ENCODE results near the gene ADCY1. TPM values are rescaled to one million over a fixed set of nuclear protein-coding genes. Genes with fewer than 3 reads are reported as not detected.

ADCY1 gene
- total RNA-seq, 1 experiment from 2014 or later, result 3.1 TPM

DNA sequence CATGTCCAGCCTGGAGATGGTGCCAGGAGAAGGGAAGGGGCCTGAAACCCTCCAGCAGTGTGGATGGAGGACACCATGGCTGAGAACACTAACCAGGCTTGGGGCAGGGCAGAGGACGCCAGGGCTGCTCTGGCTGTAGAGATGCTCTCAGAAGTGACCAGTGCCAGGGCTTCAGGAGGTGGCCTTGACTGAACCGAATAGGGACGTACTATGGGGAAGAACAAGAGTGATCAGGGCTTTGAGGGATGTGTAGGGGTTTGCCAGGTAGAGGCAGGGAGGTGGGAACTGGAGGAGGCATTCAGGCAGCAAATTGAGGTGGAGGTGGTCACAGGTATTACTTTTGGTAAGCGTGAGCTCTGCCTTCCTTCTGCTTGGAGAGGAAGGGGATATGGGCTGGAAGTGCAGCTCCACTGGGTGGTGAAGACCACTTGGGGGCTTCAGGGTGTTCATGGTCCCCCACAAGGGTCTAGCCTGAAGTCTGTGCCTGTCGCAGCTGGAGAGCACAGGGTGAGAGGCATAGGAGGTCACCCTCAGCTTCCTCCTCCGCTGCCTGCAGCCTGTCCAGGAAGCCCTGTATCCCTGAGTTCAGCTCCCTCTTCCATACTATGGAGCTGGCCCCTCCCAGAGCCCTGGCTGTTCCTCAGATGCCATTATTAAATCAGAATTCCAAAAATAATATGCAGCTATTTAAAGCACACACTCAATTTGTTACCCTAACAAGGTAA is 27.8 kb downstream of the ADCY1 start:
- Histone ChIP-seq H4K20me1 (ENCODE audit: low read length) (no peaks in the 10 kb centered on the region), H3K79me2 (ENCODE audit: low read length) (no peaks in the 10 kb centered on the region), H3K27me3 (ENCODE audit: low read length) (0 out of 2 replicates have a peak, but pooled peaks cover 3% of the 10 kb centered on the region), H3K4me2 (ENCODE audit: low read length) (no peak overlapping the region), H3K9me2 (replicated peaks; ENCODE audit: low read length) (no peaks in the 10 kb centered on the region), H3K36me3 (ENCODE audit: low read depth, low read length) (no peaks in the 10 kb centered on the region), H3K9ac (ENCODE audit: low read length) (no peak overlapping the region), H3K4me3 (ENCODE audit: low read length) (no peak overlapping the region), H3K4me1 (ENCODE audit: insufficient read depth, low read length) (no peaks in the 10 kb centered on the region), H3K9me3 (ENCODE audit: low read length) (peaks cover 7% of the 10 kb centered on the region), H3K27ac (ENCODE audit: low read length) (no peak overlapping the region), H2AFZ (ENCODE audit: low read length) (no peak overlapping the region), H3F3A (ENCODE audit: low read length, unreplicated experiment) (no peaks in the 10 kb centered on the region)
- BruUV-seq (replicated peaks), result no TSS peak
- DNase-seq (no peak), ATAC-seq (no peak)
- TF ChIP-seq EZH2 (IDR thresholded peaks at IDR 0.05; ENCODE audit: low read length, unreplicated experiment), result no peak
- POLR2A ChIA-PET (ENCODE audit: unreplicated experiment), result no interaction called here
- CTCF ChIA-PET, result no interaction called here
- intact Hi-C loops (cut with micrococcal nuclease), result no loop called here

DNA sequence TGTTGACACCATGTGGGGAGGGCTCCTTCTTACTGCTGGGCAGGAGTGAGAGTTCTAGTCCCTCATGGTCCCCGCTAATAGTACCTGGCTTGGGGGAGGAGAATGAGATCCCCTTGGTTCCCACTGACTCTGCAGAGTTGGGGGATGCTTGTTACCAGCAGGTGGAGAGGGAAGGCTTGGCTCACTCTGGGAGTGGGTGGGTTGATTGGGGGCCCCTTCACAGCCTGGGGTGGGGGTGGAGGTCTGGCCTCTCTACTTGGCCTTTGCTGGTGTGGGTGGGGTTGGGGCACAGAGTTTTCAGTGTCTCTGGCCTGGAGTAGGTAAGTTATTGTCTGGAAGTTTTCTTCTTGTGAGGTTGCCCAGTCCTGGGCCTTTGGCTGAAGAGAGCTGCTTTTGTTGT is 31.9 kb downstream of the ADCY1 start:
- Histone ChIP-seq H3K4me3 (ENCODE audit: low read length) (no peak overlapping the region), H3K4me1 (ENCODE audit: insufficient read depth, low read length) (no peaks in the 10 kb centered on the region), H3K9me3 (ENCODE audit: low read length) (peaks cover 7% of the 10 kb centered on the region), H3K36me3 (ENCODE audit: low read depth, low read length) (no peaks in the 10 kb centered on the region), H3K27me3 (ENCODE audit: low read length) (no peaks in the 10 kb centered on the region), H4K20me1 (ENCODE audit: low read length) (no peaks in the 10 kb centered on the region), H3K4me2 (ENCODE audit: low read length) (no peak overlapping the region), H3K79me2 (ENCODE audit: low read length) (no peaks in the 10 kb centered on the region), H3K9ac (ENCODE audit: low read length) (no peak overlapping the region), H2AFZ (ENCODE audit: low read length) (no peak overlapping the region), H3F3A (ENCODE audit: low read length, unreplicated experiment) (no peaks in the 10 kb centered on the region), H3K9me2 (replicated peaks; ENCODE audit: low read length) (no peaks in the 10 kb centered on the region), H3K27ac (ENCODE audit: low read length) (no peak overlapping the region)
- CTCF ChIA-PET, result no interaction called here
- BruUV-seq (replicated peaks), result no TSS peak
- POLR2A ChIA-PET (ENCODE audit: unreplicated experiment), result no interaction called here
- no peak for DNase-seq
- TF ChIP-seq EZH2phosphoT487 (IDR thresholded peaks at IDR 0.05; ENCODE audit: borderline replicate concordance, low read length) (no peak), EZH2 (IDR thresholded peaks at IDR 0.05; ENCODE audit: low read length, unreplicated experiment) (no peak)
- TF ChIP-seq, protein P1, sequence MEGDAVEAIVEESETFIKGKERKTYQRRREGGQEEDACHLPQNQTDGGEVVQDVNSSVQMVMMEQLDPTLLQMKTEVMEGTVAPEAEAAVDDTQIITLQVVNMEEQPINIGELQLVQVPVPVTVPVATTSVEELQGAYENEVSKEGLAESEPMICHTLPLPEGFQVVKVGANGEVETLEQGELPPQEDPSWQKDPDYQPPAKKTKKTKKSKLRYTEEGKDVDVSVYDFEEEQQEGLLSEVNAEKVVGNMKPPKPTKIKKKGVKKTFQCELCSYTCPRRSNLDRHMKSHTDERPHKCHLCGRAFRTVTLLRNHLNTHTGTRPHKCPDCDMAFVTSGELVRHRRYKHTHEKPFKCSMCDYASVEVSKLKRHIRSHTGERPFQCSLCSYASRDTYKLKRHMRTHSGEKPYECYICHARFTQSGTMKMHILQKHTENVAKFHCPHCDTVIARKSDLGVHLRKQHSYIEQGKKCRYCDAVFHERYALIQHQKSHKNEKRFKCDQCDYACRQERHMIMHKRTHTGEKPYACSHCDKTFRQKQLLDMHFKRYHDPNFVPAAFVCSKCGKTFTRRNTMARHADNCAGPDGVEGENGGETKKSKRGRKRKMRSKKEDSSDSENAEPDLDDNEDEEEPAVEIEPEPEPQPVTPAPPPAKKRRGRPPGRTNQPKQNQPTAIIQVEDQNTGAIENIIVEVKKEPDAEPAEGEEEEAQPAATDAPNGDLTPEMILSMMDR (conservative IDR thresholded peaks at IDR 0.05; ENCODE audit: low read depth, low read length), result no peak
- intact Hi-C loops (cut with micrococcal nuclease), result no loop called here
- ATAC-seq, result no peak

DNA sequence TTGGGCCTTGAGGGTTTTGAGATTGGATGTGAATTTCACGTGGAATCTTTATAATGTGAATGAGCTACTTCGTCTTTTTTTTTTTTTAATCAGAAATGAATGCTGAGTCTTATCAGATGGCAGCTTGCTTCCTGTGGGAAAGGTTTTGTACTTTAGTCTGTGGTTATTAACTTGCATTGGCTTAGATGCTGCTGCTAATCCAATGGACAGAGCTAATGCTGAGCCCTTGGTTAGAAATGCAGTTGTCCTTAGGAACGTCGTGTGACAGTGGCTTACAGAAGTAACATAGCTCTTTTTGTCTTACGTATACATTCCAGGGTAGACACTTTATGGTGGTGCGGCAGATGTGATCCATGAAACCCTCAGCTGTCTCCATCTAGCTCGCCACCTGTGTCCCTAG is 32.8 kb downstream of the ADCY1 start:
- ChIA-PET CTCF (no interaction called here), POLR2A (ENCODE audit: unreplicated experiment) (no interaction called here)
- Histone ChIP-seq H2AFZ (ENCODE audit: low read length) (no peak overlapping the region), H4K20me1 (ENCODE audit: low read length) (no peaks in the 10 kb centered on the region), H3K4me2 (ENCODE audit: low read length) (no peak overlapping the region), H3K9ac (ENCODE audit: low read length) (no peak overlapping the region), H3K4me1 (ENCODE audit: insufficient read depth, low read length) (no peaks in the 10 kb centered on the region), H3K9me2 (replicated peaks; ENCODE audit: low read length) (no peaks in the 10 kb centered on the region), H3K4me3 (ENCODE audit: low read length) (no peak overlapping the region), H3K27me3 (ENCODE audit: low read length) (no peaks in the 10 kb centered on the region), H3K79me2 (ENCODE audit: low read length) (no peaks in the 10 kb centered on the region), H3F3A (ENCODE audit: low read length, unreplicated experiment) (no peaks in the 10 kb centered on the region), H3K9me3 (ENCODE audit: low read length) (peaks cover 7% of the 10 kb centered on the region), H3K27ac (ENCODE audit: low read length) (no peak overlapping the region), H3K36me3 (ENCODE audit: low read depth, low read length) (no peaks in the 10 kb centered on the region)
- ATAC-seq (no peak), DNase-seq (no peak)
- TF ChIP-seq, protein P1 (conservative IDR thresholded peaks at IDR 0.05; ENCODE audit: low read depth, low read length), result no peak
- no peak for TF ChIP-seq EZH2 (IDR thresholded peaks at IDR 0.05; ENCODE audit: low read length, unreplicated experiment)
- TF ChIP-seq EZH2phosphoT487 (IDR thresholded peaks at IDR 0.05; ENCODE audit: borderline replicate concordance, low read length), result no peak
- no TSS peak for BruUV-seq (replicated peaks)
- intact Hi-C loops (cut with micrococcal nuclease), result no loop called here

All from PC-3 (cell line).